Effector CD8-positive, alpha-beta T cell (primary cell): Measurements from ENCODE around the gene MIDN.

Experiments
- DNase-seq: peaks from one replicate; lab custom pipeline; 2025; lab: John Stamatoyannopoulos, UW

The MIDN gene

DNA sequence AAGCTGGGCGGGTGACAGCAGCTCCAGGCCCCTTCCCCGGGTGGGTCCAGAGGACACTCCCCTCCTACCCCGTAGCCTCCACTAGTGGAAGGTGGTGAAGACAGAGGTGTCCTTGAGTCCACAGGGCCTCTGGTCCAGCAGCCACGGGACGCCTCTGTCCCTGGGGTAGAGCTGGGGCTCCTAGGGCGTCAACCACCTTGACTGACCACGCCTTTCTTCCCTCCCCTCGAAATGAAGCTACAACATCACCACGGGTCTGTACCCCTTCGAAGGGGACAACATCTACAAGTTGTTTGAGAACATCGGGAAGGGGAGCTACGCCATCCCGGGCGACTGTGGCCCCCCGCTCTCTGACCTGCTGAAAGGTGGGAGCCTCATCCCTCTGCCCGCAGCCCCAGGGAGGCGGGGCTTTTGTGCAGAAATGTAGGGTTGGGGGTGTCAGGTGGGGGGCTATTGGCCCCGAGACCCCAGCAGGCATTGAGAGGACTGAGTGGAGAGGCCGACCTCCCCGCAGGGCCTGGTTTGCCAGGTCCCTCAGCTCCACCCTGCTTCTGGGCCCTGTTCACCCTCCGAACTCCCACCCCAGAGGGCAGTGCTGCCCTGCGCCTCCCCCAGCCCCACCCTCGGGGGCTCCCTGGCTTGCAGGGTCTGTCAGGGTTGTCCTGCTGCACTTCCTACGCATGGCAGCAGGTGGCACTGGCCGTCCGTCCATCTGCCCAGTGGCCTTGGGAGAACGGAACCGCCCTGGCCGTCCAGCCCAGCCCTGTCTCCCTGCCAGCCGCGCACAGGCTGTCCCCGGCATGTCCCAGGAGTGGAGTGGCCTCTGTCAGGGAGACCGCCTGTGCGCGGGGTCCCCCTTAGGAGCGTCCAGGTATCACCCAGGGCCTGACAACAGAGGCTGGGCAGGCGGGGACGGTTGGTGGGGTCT lies 27.1 kb upstream of the MIDN start:
- DNase-seq: no peak

DNA sequence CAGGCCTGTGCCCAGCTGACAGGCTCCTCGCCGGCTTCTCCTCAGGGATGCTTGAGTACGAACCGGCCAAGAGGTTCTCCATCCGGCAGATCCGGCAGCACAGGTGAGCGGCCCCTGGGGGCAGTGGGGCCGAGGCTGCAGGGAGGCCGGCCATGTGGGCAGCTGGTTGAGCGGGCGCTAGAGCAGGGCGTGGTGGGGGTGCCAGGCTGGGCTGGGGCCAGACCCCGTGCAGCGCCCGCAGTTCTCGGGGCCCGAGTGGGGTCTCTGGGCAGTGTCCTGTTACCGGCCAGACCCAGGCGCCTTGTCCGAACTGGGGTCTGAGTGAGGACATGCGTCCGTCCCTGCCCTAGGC lies 26.5 kb upstream of the MIDN start:
- DNase-seq: no peak

DNA sequence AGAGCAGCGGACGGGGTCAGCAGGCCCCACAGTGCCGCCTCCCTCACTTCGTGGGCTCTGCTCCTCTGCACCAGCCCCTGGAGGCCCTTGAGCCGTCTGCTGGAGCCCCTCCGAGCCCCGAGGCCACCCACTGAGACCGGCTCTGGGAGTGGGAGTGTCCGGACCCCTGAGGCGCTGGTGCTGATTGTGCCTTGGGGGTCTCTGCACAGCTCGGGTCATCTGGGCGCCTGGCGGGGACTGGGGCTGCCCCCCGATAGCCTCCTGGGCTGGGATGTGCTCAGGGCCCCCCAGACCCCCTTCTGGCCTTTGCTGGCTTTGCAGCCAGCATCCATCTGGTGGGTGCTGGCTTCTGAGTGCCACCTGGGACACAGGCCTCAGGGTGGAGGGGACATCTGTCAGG lies 26.0 kb upstream of the MIDN start:
- DNase-seq: no peak

DNA sequence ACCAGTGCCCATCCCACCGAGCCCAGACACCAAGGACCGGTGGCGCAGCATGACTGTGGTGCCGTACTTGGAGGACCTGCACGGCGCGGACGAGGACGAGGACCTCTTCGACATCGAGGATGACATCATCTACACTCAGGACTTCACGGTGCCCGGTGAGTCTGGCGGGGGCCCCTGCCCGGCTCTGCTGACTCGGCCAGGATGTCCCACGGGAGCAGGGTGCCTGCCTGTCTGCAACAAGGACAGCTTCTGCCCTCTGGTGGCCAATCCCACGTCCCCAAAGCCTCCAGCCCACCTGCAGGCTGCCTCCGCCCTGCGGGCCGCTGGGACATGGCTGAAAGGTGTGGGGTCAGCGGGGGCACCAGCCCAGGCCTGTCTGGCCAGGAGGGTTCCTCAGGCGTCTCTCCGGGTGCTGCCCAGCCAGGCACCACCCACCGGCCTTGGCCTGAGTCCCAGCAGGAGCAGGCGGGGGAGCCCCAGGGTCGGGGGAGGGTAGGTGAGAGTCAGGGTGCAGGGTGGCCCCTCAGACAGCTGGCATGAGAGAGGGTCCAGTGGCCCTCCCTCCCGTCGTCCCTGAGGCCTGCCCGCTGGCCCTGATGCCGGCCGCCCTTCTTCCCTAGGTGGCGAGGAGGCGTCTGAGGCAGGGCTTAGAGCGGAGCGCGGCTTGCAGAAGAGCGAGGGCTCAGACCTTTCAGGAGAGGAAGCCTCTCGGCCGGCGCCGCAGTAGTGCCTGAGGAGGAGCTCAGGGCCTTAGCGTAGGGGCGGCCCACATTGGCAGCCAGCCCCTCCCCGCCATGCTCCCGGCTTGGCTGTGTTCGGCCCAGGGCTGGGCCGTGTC lies 25.1 kb upstream of the MIDN start:
- DNase-seq: no peak

DNA sequence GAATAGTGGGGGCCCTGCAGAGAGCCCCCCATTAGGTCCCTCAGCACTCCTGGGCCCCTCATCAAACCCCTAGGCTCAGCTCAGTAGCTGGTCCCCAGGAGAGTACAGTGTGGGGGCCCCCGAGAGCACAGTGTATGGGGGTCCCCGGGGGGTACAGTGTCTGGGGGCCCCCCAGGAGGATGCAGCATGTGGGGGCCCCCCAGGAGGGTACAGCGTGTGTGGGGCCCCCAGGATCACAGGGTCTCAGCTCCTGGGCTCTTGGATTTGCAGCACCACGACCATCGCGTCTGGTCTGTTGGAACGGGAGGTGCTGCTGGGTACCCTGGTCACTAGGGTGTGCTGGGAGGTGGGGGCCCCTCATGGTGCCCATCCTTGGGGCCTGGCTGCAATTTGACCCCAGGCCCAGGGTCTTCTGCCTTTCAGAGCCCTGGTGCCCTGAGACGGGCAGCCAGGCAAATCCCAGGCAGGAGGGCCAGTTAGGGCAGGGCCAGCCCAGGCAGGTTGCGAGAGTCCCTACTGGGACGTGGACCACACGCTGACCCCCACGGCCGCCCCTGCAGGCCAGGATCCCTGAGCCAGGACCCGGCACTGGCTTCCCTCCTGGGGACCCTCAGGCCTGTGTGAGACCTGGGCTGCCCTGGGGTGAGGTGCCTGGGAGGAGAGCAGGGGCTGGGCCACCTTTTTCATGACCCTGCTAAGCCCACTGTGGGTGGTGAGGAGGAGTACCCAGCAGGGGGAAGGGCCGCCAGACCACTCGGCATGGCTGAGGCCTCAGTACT lies 24.1 kb upstream of the MIDN start:
- DNase-seq: no peak

DNA sequence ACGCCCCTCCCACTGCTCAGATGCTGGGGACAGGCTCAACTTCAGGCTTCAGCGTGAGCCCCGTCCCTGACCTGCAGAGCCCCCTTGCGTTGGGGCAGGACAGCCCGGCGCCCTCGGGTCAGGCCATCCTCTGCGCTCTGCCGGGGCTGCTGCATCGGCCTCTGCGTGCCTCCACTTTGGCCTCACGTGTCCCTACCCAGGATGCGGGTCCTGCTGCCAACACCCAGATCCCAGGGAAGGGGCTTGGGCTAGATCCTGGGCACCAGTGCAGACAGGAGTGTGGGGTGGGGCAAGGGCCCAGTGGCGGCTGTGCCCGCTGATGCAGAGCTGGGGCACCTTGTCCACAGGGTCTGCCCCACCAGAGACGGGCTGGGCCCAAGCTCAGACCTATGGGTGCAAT lies 23.5 kb upstream of the MIDN start:
- no peak for DNase-seq

DNA sequence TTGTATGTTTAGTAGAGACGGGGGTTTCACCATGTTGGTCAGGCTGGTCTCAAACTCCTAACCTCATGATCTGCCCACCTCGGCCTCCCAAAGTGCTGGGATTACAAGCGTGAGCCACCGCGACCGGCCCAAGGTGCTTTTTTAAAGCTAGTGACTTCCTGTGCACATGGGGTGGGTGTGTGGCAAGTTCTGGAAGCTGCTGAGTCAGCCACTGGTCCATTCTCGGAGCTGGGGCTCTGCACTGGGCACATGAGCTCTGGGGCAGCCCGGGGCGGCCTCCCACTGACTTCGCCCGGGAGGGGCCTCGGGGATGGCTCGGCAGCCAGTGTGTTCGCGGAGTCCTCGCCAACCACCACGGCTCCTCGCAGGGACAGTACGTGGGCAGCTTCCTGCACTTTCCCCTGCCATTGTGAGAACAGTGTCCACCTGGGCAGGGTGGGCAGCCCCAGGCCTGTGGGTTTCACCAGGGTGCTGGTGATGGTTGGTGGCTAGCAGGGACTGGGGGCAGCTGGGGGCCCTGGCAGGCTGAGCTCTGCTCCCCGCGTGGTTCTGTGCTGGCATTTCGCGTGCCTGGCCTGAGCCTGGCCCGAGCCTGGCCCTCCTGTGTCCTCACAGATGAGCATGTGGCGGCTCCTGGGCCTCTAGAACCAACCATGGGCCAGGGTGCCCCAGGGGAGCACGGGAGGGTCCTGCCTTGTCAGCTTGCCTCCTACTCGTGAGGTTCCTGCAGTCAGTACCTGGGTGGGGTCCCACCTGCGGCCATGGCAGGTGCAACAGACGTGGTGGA lies 22.8 kb upstream of the MIDN start:
- no peak for DNase-seq

DNA sequence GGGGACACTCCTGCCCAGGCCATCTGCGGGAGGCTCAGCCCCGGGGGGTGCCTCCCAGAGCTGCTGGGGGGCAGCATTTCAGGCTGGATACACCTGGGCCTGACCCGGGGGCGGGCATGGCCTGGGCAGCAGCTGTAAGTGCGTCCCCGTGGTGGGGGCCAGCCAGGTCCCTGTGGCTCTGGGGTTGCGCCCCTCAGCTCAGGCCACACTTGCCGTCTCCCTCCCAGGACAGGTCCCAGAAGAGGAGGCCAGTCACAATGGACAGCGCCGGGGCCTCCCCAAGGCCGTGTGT lies 22.2 kb upstream of the MIDN start:
- DNase-seq: no peak

DNA sequence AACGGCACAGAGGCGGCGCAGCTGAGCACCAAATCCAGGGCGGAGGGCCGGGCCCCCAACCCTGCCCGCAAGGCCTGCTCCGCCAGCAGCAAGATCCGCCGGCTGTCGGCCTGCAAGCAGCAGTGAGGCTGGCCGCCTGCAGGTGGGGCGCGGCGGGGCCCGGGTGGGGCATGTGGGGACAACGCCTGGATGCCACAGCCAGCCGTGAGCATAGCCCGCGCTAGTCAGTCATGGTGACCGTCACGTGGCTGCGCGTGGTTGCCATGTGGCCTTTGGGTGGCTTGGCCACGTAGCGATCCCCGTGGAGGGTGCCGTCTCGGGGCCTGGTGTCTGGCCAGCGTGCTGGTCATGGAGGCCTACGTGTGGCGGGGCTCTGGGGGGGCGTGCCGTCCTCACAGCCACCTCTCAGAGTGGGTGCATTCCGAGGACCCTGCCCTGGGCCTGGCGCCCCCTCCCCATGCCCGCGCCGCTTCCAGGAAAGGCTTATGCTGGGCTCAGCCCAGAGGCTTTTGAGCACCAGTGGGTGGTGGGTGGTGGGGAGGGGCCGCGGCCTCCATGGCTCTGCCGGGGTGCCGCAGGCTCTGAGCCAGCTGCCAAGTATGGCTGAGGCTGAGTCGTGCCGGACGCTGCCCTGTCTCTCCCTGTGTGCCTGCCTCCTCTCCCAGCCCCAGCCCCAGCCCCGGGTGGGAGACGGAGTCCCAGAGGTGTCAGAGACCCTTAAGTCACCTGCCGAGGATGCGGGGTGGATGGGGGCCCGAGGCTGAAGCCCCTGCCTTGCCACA lies 21.7 kb upstream of the MIDN start:
- no peak for DNase-seq

DNA sequence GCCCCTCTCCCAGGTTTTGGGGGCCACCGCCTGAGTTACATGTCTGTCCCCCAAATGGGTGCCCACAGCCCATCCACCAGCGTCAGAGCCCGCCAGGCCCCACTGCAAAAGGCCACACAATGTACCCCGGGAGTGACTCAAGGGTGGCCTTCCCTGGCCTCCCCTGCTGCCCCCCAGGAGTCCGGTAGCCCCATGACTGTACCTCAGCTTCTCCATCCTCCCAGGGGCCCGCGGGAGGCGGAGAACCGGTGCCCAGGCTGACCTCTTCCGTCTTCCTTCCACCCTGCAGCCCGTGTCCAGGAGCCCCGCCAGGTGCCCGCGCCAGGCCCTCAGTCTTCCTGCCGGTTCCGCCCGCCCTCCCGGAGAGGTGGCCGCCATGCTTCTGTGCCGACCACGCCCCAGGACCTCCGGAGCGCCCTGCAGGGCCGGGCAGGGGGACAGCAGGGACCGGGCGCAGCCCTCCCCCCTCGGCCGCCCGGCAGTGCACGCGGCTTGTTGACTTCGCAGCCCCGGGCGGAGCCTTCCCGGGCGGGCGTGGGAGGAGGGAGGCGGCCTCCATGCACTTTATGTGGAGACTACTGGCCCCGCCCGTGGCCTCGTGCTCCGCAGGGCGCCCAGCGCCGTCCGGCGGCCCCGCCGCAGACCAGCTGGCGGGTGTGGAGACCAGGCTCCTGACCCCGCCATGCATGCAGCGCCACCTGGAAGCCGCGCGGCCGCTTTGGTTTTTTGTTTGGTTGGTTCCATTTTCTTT lies 20.9 kb upstream of the MIDN start:
- DNase-seq: no peak

DNA sequence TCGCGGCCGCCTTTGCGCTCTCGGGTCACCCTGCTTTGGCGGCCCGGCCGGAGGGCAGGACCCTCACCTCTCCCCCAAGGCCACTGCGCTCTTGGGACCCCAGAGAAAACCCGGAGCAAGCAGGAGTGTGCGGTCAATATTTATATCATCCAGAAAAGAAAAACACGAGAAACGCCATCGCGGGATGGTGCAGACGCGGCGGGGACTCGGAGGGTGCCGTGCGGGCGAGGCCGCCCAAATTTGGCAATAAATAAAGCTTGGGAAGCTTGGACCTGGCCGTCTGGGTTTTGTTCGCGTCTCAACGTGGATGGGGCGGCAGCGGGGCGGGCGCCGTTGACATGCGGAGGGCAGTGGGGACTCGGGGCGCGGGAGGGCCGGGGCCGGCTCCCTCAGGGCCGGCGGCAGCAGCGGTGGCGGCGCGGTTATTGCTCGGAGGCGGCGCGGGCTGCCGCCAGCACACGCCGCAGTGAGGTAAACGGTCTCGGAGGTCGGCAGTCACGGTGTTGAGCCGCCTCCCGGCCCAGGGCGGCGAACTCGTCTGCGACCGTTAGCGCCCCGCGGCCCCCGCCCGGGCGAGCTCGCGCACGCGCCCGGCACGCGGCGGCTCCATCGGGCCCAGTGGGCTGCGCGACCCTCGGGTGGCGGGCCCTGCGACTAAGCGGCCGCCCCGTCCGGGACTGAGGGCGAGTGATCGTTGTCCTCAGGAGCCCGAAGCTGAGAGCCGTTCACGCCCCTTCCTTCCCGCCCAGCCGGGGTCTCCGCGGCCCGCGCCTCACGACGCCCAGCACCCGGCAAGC lies 20.0 kb upstream of the MIDN start:
- no peak for DNase-seq

DNA sequence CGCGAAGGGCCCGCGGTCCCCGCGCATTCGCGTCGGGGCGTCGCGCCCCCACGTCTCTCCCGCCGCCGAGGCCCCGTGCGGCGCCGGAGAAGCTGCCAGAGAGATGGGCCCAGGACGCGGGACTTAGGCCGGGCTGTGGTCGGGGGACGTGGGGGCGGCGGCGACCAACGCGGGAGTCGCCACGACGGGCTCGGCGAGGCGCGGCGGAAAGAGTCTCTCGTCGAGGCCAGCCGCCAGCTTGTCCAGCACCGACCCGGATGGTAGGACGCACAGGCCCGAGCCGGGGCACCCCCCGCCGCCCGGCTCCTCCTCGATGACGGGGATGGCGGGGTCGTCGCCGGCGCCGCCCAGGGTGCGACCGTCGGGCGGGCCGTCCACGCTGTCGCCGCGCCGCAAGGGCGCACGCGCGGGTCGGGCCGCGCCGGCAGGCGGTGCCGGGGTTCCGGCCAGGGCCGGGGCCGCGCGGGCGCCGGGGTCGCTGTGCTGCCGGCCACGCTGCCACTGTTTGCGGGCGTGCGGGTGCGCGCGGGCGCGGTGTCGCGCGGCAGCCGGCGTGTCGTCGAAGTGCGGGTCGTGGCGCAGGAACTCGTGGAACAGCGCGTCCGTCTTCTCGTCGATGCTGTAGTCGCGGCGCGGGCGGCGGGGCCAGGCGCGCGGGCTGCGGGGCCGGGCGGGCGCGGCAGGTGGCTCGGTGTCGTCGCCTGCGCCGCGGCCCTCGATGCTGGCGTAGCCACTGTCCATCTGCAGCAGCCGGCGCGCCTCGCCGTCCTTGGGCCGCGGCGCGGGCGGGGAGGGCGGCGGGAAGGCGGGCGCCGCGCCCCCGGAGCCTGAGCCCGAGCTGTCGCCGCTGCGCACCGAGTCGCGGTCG lies 19.1 kb upstream of the MIDN start:
- DNase-seq: no peak

DNA sequence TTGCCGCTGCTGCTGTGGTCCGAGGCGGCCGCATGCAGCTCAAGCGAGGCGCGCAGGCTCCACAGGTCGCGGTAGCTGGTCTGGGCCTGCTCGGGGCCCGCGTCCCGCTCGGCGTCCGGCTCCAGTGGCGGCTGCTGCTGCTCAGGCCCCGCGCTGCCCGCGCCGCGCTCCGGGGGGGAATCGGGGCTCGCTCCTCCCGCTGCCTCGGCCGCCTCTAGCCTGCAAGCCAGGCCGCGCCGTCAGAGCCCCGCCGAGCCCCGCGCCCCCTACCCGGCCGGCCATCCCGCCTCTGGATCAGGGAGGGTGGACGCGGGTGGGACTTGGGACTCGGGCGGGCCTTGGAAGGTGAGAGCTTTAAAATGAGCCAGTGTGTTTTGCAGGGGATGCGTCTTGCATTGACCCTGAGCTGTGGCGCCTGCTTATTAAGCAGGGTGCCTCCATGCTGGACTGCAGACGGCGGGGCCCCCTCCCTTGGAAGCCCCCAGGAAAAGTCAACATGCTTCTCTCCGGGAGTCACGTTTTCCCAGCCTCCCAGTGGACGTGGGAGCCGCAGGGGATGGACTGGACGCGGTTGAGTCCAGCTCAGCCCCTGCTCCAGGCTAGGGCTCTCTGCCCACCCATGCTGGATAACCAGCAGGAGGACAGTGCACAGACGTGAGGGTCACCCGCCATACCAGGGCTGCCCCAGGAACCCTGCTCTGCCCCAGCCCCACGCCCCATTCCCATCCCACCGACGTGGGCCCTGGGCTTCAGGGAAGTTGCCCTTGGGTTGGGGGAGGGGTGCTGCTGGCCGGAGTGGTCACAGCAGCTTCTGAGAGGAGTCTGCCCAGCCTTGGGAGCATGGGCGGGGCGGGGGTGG lies 18.2 kb upstream of the MIDN start:
- no peak for DNase-seq

DNA sequence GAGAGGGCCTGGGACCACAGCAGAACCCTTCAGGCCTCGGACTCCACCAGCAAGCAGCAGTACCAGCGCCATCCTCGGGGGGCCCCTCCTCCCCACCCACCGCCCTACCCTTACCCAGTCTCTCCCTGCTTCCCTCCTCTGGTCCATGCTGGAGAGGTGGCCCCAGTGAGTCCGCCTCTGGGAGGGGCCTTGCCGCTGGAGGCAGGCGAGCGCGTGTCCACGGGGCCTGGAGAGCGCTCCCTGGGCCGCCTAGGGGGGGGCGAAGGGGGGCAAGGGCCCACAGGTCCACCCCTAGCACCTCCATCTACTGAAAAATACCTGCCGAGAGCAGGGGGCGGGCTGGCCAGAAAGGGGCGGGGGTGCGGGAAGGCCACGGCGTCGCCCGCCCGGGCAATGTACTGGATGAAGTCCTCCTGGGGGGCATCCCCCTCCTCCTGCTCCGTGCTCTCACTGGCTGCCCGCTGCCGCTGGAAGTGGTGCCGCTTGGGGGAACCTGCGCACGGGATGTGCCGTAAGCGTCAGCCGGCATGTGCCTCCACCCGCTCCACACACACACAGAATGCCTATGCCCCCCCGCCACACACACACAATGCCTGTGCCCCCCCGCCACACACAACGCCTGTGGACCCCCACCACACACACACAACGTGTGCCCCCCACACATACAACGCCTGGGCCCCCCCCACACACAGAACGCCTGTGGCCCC lies 17.4 kb upstream of the MIDN start:
- no peak for DNase-seq

DNA sequence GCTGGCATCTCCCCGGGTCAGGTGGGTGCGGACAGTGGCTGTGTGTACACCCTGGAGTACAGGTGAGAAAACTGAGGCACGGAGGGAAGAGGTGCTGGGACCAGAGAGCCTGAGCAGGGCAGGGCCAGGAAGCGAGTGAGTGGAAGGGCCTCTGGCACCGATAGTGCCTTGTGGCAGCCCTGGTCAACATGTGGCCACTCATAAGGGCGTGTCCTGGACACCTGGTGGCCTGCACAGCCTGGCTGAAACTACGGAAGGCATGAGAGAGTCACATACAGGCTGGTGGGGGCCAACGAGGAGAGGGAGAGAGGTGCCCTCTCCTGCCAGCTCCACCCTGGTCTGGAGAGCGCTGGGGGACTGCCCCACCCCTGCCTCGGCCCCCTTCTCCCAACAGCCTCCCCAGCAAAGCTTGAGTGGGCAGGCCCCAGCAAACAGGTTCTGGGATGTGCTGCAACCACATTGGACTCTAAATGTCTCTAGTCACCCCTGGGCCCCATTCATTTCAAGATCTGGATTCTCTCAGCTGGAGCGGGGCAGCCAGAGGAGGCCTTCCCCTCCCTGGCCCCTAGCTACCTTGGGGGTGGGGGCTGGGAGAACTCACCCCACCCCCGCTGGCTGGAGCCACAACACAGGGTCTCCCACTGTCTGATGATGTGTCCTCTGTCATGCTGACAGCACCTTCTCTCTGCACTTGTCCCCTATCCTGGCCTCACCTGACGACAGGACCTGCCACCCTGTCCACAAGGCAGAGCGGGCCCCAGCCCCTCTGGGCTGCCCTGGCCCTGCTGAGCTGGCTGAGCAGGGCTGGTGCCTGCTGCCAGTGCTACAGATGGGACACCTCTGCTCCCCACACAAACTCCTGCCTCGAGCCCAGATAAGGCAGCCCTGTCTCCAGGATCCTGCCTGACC lies 16.4 kb upstream of the MIDN start:
- DNase-seq: no peak

DNA sequence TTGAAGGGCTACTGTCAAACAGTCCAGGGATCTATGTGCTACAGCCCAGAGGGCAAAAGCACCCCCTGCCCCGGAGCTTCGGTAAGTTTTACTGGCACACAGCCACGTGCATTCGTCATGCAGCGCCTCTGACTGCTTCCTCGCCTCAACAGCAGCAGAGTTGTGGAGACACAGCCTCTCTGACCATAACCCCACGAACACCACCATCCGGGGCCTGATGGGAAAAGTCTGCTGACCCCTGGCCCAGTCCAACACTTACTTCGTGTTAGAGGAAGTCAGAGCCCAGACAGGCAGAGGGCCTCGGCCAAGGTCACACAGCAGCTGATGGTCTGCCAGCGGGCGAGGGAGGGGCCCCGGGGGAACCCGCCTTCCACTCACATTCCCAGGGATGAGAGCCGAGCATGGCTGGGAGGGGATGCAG lies 15.7 kb upstream of the MIDN start:
- DNase-seq: no peak
